Uterus (tissue), 4 donors: Measurements from ENCODE around the gene USP31. TPM values are rescaled to one million over a fixed set of nuclear protein-coding genes. Genes with fewer than 3 reads are reported as not detected.

Experiments
- DNase-seq, 2 donors: peaks; one replicate each; pipeline ENCODE4 v3.0.0-alpha.2; 2019 to 2020
- H3K27ac ChIP-seq, 2 donors: fragments of 200-600 bp; sonication (generic); 1 replicate in 1 of 2; 2 replicates in 1 of 2; pipeline ENCODE4 v1.5.1; 2016 to 2018
- H3K27me3 ChIP-seq, 2 donors: fragments of 200-600 bp; sonication (generic); one replicate each; pipeline ENCODE4 v1.5.1; 2018 to 2019; ENCODE audit warnings: control low read depth in 1 of 2
- H3K36me3 ChIP-seq, 2 donors: fragments of 200-600 bp; sonication (generic); one replicate each; pipeline ENCODE4 v1.5.1; 2019; ENCODE audit warnings: control low read depth in 1 of 2
- H3K4me1 ChIP-seq, 2 donors: fragments of 200-600 bp; sonication (generic); one replicate each; pipeline ENCODE4 v1.5.1; 2018 to 2019; ENCODE audit warnings: control low read depth in 1 of 2
- H3K4me3 ChIP-seq, 2 donors: fragments of 200-600 bp; sonication (generic); 1 replicate in 1 of 2; 2 replicates in 1 of 2; pipeline ENCODE4 v1.5.1; 2018 to 2019; ENCODE audit warnings: mild to moderate bottlenecking in 1 of 2
- H3K9me3 ChIP-seq, 2 donors: fragments of 200-600 bp; sonication (generic); one replicate each; pipeline ENCODE4 v1.5.1; 2019; ENCODE audit warnings: control low read depth in 1 of 2
- CTCF ChIP-seq, 4 experiments: fragments of 200-600 bp in 2 of 4; fragments of 450-650 bp in 2 of 4; sonication (generic) in 2 of 4; IDR thresholded peaks; one replicate each; pipeline ENCODE4 v1.5.1; 2016 to 2019; ENCODE audit warnings: antibody characterized with exemption in 4 of 4, mild to moderate bottlenecking in 2 of 4, moderate library complexity in 1 of 4
- POLR2A ChIP-seq, 2 donors: fragments of 450-650 bp; IDR thresholded peaks; one replicate each; pipeline ENCODE4 v1.6.1; 2016; ENCODE audit warnings: antibody characterized with exemption in 2 of 2, mild to moderate bottlenecking in 1 of 2, moderate library complexity in 1 of 2
- intact Hi-C: fragments of 100-400 bp; cut with DNase I; formaldehyde crosslinking; loops from one replicate; pipeline ENCODE4 v1.15.1; 2023; ENCODE audit warnings: low total_unique reads
- total RNA-seq, 4 donors: library from RNA; depleted of rRNA in 3 of 4; stranded (reverse); fragments of >200 nt in 3 of 4; gene quantifications; one replicate each; pipeline versions ENCODE4 v1.1.0 to v1.2.4, GENCODE V29; 2014 to 2023
- donor health status: DM: yes; HTN: yes; CAD: no.

Gene USP31
- total RNA-seq, 4 donors from 2014 or later = 11.8 to 62.0 (median 28.2) TPM

GRCh38 chr16:23020084-23020483 lies 129.2 kb downstream of the USP31 start:
- H3K4me1 ChIP-seq = no peaks in the 10 kb centered on the region
- H3K27me3 ChIP-seq = no peaks in the 10 kb centered on the region
- intact Hi-C loops = no loop called here
- H3K36me3 ChIP-seq = no peaks in the 10 kb centered on the region
- H3K27ac ChIP-seq = no peak overlapping the region
- no peaks in the 10 kb centered on the region for H3K9me3 ChIP-seq
- no peak overlapping the region for H3K4me3 ChIP-seq
- no peak for TF ChIP-seq POLR2A (IDR thresholded peaks at IDR 0.05)
- no peak for TF ChIP-seq CTCF (IDR thresholded peaks at IDR 0.05)
- no peak for DNase-seq

- intact Hi-C loops = no loop called here
- Histone ChIP-seq H3K27ac (no peak overlapping the region), H3K27me3 (no peaks in the 10 kb centered on the region), H3K4me1 (no peaks in the 10 kb centered on the region), H3K36me3 (no peaks in the 10 kb centered on the region), H3K4me3 (no peak overlapping the region), H3K9me3 (no peaks in the 10 kb centered on the region)
- TF ChIP-seq CTCF (IDR thresholded peaks at IDR 0.05) (no peak), POLR2A (IDR thresholded peaks at IDR 0.05) (no peak)
- no peak for DNase-seq
Measured at GRCh38 chr16:23016368-23016767, 132.9 kb downstream of the USP31 start.

GRCh38 chr16:23015580-23015979 lies 133.7 kb downstream of the USP31 start:
- Histone ChIP-seq H3K4me3 (no peak overlapping the region), H3K9me3 (no peaks in the 10 kb centered on the region), H3K4me1 (no peaks in the 10 kb centered on the region), H3K27me3 (no peaks in the 10 kb centered on the region), H3K27ac (no peak overlapping the region), H3K36me3 (no peaks in the 10 kb centered on the region)
- no peak for DNase-seq
- intact Hi-C loops = no loop called here
- TF ChIP-seq CTCF (IDR thresholded peaks at IDR 0.05) (no peak), POLR2A (IDR thresholded peaks at IDR 0.05) (no peak)

GRCh38 chr16:23014592-23014991 lies 134.7 kb downstream of the USP31 start:
- H3K4me1 ChIP-seq = no peaks in the 10 kb centered on the region
- H3K9me3 ChIP-seq = no peaks in the 10 kb centered on the region
- DNase-seq = no peak
- intact Hi-C loops = no loop called here
- H3K27me3 ChIP-seq = no peaks in the 10 kb centered on the region
- H3K4me3 ChIP-seq = no peak overlapping the region
- H3K27ac ChIP-seq = no peak overlapping the region
- no peaks in the 10 kb centered on the region for H3K36me3 ChIP-seq
- TF ChIP-seq POLR2A (IDR thresholded peaks at IDR 0.05) (no peak), CTCF (IDR thresholded peaks at IDR 0.05) (no peak)

Other genes starting within 250 kb of the USP31 start
- under 1 TPM in 3 of 4 donors, not detected in 1; under 0.01 to 0.62 (median 0.40) TPM for gene SCNN1G, start 33.3 kb upstream of the USP31 start, total RNA-seq
- 1 to 10 TPM in 3 of 4 donors, under 1 TPM in 1; 0.14 to 9.6 (median 1.9) TPM for gene SCNN1B, start 152.8 kb upstream of the USP31 start, total RNA-seq